ENCODE measurements around the gene ADCK2.
A peak's percentile ranks its signal among the peaks of the same experiment; 100 is the strongest.
"Not testable (repeated sequence)": the region's sequence is repeated elsewhere in the genome, so short reads cannot be mapped to it uniquely, and the experiment has no call there.

ADCK2 gene

GRCh38 chr7:140671966-140672365 is 779 bp upstream of the ADCK2 start:
- no peak overlapping the region for H3K27ac ChIP-seq
- TF ChIP-seq CTCF (conservative IDR thresholded peaks at IDR 0.05) (no peak), ZFX (IDR thresholded peaks at IDR 0.05) (no peak)

- TF ChIP-seq ZFX (IDR thresholded peaks at IDR 0.05), result peak; percentile 99
- peak; percentile 25 for TF ChIP-seq CTCF (conservative IDR thresholded peaks at IDR 0.05)
- peak overlapping the region; percentile 87 for H3K27ac ChIP-seq
Observed at GRCh38 chr7:140673063-140673773, 473 bp downstream of the ADCK2 start.

- no peak for TF ChIP-seq CTCF (conservative IDR thresholded peaks at IDR 0.05)
- TF ChIP-seq ZFX (IDR thresholded peaks at IDR 0.05), result no peak
- peak overlapping the region; percentile 87 for H3K27ac ChIP-seq
Observed at GRCh38 chr7:140673774-140674155, 1.0 kb downstream of the ADCK2 start.

GRCh38 chr7:140674356-140674800 is 1.6 kb downstream of the ADCK2 start:
- peak overlapping the region; percentile 87; the same call in 1 of the 2 replicates for H3K27ac ChIP-seq
- TF ChIP-seq ZFX (IDR thresholded peaks at IDR 0.05) (no peak), CTCF (conservative IDR thresholded peaks at IDR 0.05) (no peak)

- no peak overlapping the region for H3K27ac ChIP-seq
- no peak for TF ChIP-seq ZFX (IDR thresholded peaks at IDR 0.05)
- no peak; the same call in 1 of the 2 replicates for TF ChIP-seq CTCF (conservative IDR thresholded peaks at IDR 0.05)
Observed at GRCh38 chr7:140674899-140675701, 2.4 kb downstream of the ADCK2 start.

- no peak overlapping the region for H3K27ac ChIP-seq
- TF ChIP-seq CTCF (conservative IDR thresholded peaks at IDR 0.05) (no peak), ZFX (IDR thresholded peaks at IDR 0.05) (no peak)
Observed at GRCh38 chr7:140675726-140676125, 3.0 kb downstream of the ADCK2 start.

GRCh38 chr7:140676306-140676705 is 3.6 kb downstream of the ADCK2 start:
- no peak overlapping the region for H3K27ac ChIP-seq
- TF ChIP-seq ZFX (IDR thresholded peaks at IDR 0.05) (no peak), CTCF (conservative IDR thresholded peaks at IDR 0.05) (no peak)

GRCh38 chr7:140676956-140677355 is 4.2 kb downstream of the ADCK2 start:
- H3K27ac ChIP-seq, result not testable (repeated sequence)

Measured in C4-2B (cell line).